ENCODE results near the gene DIAPH1. TPM values are rescaled to one million over a fixed set of nuclear protein-coding genes. Genes with fewer than 3 reads are reported as not detected.

The DIAPH1 gene
- total RNA-seq, 1 experiment from 2014 or later = 142 TPM

GRCh38 chr5:141512390-141512910, 106.3 kb downstream of the DIAPH1 start:
- POLR2A ChIA-PET = interaction anchor here (1.1 kb wide), 1 partner anchor 9 kb away, joined by 3 read pairs; no protein-coding TSS in a partner anchor

More at GRCh38 chr5:141512390-141512910, 106.3 kb downstream of the DIAPH1 start:
- Histone ChIP-seq H3K9me2 (ENCODE audit: insufficient read depth) (no peaks in the 10 kb centered on the region), H3K4me1 (ENCODE audit: control insufficient read depth in 1 of 2, insufficient read depth in 2 of 2, low read length in 2 of 2) (peaks cover 0 to 9% of the 10 kb centered on the region in 2 experiments; a peak in 2 of 4 replicates), H3K36me3 (ENCODE audit: control insufficient read depth in 1 of 2, insufficient read depth in 2 of 2, low read length in 2 of 2) (peaks cover 2 to 9% of the 10 kb centered on the region in 2 experiments; a peak in 1 of 4 replicates), H2AFZ (ENCODE audit: low read depth, low read length, poor library complexity, severe bottlenecking) (no peak overlapping the region), H3K27ac (ENCODE audit: low read depth, low read length) (no peak overlapping the region), H3K27me3 (ENCODE audit: insufficient read depth, low read length) (no peaks in the 10 kb centered on the region), H3K9me3 (ENCODE audit: control insufficient read depth in 1 of 2, insufficient read depth in 1 of 2, low read depth in 1 of 2, low read length in 2 of 2) (no peaks in the 10 kb centered on the region), H3K4me2 (ENCODE audit: low read length) (no peak overlapping the region), H4K20me1 (ENCODE audit: insufficient read depth) (no peaks in the 10 kb centered on the region), H3K4me3 (replicated peaks in 1 of 2; ENCODE audit: low read depth in 1 of 2, low read length in 2 of 2) (no peak overlapping the region), H3K9ac (ENCODE audit: low read length) (no peak overlapping the region), H3K79me2 (ENCODE audit: insufficient read depth, low read length) (no peaks in the 10 kb centered on the region)
- intact Hi-C loops (cut with micrococcal nuclease) = loop anchor here (2.0 kb wide), 1 partner anchor 100 kb away; the partner anchor contains the start of gene PCDHGA10
- ChIA-PET CTCF (interaction anchor here (0.8 to 3.2 kb wide), 4 partner anchors 9 to 99 kb away, joined by 3 to 15 read pairs (median 7); partner anchors contain the start of gene PCDHGA10), RAD21 (ENCODE audit: low non-redundant PET in 1 of 2, low total read pairs in 2 of 2, uncharacterized antibody in 2 of 2, unreplicated experiment in 2 of 2) (no interaction called here)
- ATAC-seq (peak; percentile 80), DNase-seq (ENCODE audit: low read depth, low spot score) (peak; percentile 32)
- TF ChIP-seq RAD21 (IDR thresholded peaks at IDR 0.05; ENCODE audit: low read depth) (peak; percentile 49), CEBPB (IDR thresholded peaks at IDR 0.05; ENCODE audit: low read depth) (no peak), YY1 (IDR thresholded peaks at IDR 0.05; ENCODE audit: extremely low read depth, insufficient replicate concordance, low read depth, low read length) (peak; percentile 11), CTCF (IDR thresholded peaks at IDR 0.05 in 2 of 3, conservative IDR thresholded peaks at IDR 0.05 in 1 of 3; ENCODE audit: borderline replicate concordance in 1 of 3, insufficient read depth in 1 of 3, low read depth in 2 of 3, low read length in 2 of 3) (peak; percentile 56 to 90 (median 80); a peak in 5 of 6 replicates)
- BruUV-seq (replicated peaks) = no TSS peak

Data from HCT116 (cell line).